GM10847 (cell line): ENCODE measurements around the gene AGMO.

Experiments used
- POLR2A ChIP-seq: IDR thresholded peaks from 2 replicates; pipeline ENCODE4 v1.6.1; 2011; ENCODE audit not compliant: insufficient read length; ENCODE audit errors: extremely low read depth

The AGMO gene

DNA sequence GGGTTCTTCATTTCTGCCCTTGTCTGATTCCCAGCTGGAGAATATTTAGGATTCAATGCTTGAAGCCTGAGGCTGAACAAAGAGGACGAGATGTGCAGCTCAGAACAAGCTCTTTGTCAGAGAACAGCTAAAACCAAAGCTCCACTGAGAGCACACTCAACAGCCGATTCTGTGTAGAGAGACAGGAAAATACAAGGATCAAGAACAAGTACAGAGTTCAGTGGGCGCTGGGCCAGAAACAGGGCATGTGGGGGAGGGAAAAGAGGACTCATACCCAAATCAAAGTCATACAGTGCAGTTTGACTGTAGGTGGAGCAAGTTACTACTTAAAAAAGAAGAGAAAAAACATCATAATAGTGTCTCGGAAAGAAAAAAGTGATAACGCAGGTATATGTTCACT lies at the start of gene AGMO:
Gene AGMO, minus strand, starts transcription at position 181 of the 400 bp plus-strand sequence.
- TF ChIP-seq POLR2A = no peak

DNA sequence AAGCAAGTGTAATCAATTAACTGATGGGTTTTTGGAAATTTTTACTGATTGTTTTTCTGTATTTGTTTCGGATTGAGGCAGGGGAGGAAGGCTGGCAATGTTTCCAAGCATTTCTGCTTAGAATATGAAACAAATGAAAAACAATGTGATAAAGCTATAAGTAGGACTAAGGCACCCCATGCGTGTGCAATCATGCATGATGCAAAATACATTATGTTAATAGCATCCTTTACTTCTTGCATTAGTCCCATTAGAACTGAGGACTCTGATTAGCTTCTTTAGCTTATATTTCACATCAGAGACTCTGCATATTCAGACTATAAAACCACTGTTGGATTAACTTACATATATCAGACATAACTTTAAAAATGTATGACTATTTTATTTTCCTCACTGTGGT lies 48.7 kb upstream of the AGMO start:
- no peak for TF ChIP-seq POLR2A

DNA sequence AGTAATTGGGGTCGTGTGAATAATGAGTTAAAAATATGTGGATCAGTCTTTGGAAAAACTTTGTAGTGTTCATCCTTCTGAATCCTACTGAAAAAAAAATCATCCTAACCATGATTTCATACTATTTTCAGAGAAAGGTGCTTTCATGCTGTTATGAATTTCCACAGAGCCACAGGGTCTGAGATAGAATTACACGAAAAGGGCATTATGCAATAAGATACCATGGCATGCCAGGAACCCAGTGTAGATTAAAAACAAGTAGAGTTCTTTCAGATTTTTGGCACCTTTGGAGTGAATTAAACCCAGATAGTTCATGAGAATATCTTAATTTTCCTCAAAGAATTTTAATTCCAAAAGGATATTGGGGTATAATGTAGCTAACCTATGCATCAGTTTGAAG lies 47.5 kb upstream of the AGMO start:
- no peak for TF ChIP-seq POLR2A

DNA sequence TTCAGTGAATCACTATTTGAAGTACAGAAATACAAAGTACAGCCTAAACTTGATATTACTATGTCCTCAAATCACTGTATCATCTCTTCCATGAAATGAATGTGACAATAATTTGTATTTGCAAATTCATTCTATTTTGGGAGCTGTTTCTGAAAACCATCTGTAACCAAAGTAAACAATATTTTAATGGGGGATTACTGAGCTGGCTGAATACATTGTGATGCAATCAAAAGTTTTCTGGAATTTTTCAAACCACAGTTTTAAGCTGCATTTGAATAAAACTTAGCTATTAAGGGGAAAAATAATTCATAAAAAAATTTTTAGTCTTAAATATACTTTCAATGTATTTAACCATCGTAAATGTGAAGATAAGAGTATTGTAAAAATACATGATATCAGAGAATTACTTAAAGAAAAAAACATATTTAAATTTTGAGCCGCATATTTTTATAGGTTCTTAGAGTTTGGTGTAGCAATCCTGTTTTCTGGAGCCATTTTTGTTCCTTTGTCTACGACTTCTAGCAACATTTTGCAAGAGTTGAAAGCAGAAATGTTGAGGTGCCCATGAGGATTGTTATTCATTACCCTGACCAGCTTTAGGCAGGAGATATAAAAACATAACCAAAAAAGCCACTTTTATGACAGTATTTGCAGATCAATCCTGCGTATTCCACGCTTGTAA lies 45.9 kb upstream of the AGMO start:
- no peak for TF ChIP-seq POLR2A

DNA sequence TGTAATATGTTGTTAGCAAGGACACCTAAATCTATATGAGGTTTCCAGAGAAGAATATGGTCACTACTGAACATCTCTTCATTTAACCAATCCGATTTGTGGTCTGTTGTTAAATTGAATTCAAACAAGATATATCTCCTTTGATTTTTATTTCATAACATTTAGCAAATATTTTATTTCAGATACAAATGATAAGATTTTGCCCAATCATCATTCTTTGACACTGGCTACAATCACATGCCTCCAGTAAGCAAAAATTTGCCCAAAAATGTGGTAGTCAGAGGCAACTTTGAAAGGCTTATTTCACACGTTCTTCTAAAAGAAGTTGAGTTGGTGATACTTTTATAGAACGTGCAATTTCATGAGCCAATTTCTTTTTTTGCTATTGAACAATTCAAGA lies 44.7 kb upstream of the AGMO start:
- no peak for TF ChIP-seq POLR2A

DNA sequence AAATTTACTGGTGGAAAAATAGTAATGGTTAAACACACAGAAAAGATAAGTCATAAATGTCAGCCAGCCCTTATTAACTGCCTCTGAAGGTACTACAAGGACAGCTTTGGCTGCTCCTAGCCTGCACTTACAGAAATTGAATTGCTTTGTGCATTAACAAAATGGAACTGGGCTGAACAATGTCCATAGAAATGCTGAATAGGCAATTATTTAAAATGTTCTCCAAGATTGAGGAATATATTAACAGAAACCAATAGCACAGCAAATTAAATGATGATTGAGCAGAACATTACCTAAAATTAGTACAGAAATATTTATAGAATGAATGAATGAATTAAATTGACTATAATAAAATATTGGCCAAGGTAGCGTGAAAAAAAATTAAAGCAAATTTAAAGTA lies 42.4 kb upstream of the AGMO start:
- TF ChIP-seq POLR2A = no peak

DNA sequence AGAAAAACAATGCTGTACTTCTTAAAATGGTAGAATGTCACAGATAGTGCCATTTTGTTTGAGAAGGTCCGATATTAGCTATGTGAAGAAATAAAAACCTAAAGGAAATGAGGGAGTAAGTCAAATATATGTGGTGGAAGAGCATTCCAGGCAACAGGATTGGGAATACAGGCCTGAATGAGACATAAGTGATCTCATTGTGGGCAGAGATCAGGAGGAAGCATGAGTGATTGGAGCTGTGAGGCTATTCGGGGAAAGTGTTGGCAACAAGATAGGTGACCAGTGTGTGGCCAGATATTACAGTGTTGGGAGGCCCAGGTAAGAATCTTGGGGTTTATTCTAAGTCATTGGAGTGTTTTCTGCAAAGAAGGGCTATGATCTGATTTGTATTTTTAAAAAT lies 41.3 kb upstream of the AGMO start:
- no peak for TF ChIP-seq POLR2A

DNA sequence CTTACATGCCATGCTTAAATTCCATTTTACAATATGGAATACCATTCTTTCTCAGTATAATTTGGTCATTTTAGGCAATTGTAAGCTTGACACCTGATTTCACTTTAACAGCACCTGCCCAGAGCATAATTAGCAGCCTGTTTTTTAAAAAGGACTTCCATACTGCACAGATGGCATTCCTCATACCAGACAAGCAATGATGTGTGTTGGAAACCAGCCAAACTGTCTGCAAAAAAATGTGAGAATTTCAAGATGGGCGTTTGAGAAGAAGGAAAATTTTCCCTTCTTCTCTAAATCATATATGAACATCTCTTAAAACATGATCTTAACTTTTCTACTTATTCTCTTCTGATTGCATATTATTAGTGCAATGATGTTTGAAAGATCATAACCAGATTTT lies 40.4 kb upstream of the AGMO start:
- TF ChIP-seq POLR2A = no peak

DNA sequence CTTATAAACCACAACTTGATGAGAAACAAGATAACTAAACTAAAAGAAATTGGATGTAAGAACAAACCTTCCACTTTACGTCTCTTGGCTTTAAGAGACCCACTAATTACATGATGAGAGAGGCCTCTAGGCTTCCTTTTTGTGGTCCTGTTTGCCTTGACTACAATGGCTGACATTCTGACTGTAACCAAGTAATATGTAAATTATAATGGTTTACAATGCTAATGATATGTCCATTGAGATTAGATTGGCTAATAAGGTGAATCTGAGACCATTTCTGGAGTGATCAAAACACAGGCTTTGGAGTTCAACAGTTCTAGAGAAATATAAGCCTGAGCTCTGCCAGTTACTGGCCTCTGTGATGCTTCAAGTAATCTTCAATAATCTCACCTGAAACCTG lies 39.4 kb upstream of the AGMO start:
- no peak for TF ChIP-seq POLR2A

DNA sequence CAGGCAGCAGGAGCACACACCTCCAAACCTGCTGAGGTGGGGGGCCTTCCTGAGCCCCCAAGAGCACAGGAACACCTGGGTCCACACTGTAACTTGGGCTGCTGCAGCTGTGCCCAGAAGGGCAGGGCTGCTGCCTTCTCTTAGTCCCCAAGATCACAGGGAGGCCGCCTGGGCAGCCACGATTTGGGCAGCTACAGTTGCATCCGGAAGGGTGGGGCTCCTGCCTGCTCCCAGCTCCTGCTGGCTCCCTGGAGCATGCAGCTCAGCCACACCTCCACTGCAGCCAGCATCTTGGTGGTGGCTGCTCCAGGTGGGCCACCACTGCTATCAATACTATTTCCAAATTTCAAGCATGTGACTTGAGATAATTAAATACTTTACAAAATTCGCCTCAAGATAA lies 38.5 kb upstream of the AGMO start:
- TF ChIP-seq POLR2A = no peak

DNA sequence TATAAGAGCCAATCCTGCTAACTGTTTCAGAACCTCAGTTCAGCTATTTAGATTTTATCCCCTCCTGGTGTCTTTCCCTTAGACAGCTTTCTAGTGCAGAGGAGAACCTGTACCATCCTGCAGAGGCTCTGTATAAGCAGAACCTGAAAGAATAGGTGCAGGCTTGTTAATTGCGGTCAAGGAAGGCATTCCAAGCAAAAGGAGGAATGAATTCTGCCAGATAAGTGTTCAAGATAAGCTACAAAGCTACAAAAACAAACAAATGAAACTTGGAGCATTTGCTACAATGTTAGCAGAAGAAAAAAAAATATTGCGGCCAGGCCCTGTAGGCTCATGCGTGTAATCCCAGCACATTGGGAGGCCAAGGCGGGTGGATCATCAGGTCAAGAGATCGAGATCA lies 32.6 kb upstream of the AGMO start:
- TF ChIP-seq POLR2A = no peak

DNA sequence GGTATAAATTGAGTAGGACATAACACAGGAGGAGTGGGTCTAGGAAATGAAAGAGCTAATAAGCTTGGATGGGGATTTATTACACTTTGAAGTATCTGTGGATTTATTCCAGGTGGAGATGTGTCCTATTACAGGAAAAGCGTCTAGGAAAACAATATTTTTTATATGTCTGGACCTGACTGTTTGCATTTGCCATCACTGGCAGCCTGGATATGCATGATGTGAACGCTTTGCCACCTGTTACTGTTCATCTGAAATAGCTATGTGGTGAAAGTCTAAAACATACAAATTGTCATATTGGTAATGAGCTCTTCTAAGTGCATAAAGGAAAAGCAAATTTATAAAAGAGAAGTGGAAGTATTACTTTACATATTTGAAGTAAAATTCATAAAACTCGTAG lies 31.6 kb upstream of the AGMO start:
- no peak for TF ChIP-seq POLR2A

DNA sequence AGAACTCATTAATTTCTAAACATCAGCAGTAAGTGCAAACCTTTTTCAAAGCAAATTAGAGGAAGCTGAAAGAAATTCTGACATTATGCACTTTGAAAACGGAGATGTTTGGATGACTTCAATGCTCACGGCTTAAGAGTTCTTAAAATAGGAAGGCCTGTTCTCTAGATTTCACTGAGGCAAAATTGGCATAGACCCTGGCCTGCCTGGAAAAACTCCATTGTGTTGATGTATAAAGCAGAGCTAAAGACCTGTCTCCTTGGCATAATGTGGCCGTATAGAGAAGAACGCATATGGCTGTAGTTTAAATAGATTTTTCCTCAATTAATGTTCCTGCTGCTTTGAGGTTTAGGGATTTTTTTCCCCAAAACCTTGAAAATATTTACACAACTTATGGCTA lies 24.5 kb upstream of the AGMO start:
- no peak for TF ChIP-seq POLR2A

DNA sequence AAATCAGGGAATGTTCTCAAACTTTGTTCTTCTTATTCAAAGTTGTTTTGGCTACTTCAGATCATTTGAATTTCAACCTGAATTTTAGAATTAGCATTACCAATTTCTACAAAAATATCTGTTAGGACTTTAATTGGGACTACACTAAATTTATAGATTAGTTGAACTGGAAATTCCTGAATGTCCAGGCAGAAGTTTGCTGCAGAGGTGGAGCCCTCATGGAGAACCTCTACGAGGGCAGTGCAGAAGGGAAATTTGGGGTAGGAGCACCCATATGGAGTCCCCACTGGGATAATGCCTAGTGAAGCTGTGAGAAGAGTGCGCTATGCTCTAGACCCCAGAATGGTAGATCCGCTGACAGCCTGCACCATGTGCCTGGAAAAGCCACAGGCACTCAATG lies 22.8 kb upstream of the AGMO start:
- no peak for TF ChIP-seq POLR2A

DNA sequence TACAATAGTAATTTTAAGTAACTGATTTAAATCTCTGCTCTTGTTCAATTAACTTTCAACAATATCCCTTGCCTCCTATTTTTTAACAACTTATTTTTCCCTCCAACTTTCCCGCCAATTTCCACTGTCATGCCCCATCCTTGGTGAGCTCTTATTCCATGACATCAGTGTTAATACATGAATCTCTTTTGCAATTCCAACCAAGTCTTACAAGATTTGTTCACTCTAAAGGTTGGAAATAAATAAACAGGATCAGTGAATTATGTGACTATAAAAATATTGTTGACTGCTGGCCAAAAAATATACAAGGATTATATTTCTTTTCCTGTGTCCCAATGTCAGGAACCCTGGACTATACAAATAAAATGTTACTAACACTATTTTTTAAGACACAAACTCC lies 21.0 kb upstream of the AGMO start:
- no peak for TF ChIP-seq POLR2A

DNA sequence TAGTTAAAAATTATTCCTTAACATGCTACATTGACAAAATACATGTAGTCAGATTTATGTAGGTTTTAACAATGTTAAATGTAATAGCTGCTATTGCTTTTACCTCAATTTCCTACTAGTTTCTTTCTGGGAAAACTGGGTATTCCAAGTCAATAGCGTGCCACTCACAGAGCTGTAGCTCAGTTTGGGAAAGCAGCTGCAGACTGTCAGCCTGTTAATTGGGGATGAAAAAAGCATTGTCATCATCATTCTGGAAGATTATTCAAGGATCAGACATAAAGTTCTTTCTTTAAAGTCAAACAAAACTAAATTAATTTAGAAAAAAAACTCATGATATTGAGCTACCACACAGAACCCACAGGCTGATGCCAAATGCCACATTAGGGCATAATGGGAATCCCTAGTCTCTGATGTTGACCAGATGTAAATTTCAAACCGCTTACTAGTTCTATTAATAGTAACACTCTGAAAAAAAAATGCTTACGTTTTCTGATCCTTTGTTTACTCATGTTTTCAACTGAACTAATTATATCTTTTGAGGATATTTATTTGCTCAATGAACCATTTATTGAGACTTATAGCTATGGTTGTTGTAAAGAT lies 19.6 kb upstream of the AGMO start:
- TF ChIP-seq POLR2A = no peak
